SK-N-DZ (cell line): ENCODE results near the gene MAP3K20.
"Not testable (repeated sequence)": the region's sequence is repeated elsewhere in the genome, so short reads cannot be mapped to it uniquely, and the experiment has no call there.

Experiments used
- DNase-seq: peaks from one replicate; pipeline ENCODE4 v3.0.0-alpha.2; 2015; ENCODE audit warnings: low spot score

MAP3K20 gene

GRCh38 chr2:173122936-173123335, 47.3 kb downstream of the MAP3K20 start:
- DNase-seq: no peak

- DNase-seq: no peak
Observed at GRCh38 chr2:173124441-173124840, 48.8 kb downstream of the MAP3K20 start.

DNA sequence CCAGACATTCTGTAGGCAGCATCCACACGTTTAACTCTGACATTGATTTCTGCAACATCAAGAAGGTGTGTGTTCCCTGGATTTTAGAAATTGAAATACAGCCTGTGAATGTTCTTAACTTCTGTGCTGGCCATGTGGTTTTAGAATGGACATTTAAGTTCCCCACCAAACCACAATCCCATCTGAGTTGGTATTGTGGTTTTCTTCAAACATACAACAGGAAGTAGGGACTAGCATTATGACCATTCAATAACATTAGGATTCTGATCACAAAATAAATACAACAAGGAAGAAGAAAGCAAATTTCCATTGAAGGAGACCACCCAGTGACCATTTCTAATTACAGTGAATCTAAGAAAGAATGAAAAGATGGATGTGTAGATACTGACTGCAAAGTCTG, 51.2 kb downstream of the MAP3K20 start:
- no peak for DNase-seq

DNA sequence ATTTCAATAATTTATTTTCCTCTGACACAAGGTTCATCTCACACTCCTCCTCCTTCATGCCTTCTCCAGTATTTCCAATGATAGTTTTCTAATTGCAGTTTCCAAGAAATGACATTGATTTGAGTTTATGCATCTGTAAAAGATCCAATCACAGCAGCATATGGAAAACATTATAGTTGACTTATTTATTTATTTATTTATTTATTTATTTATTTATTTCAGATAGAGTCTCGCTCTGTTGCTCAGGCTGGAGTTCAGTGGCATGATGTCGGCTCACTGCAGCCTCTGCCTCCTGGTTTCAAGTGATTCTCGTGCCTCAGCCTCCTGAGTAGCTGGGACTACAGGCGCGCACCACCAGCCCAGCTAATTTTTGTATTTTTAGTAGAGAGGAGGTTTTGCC, 52.5 kb downstream of the MAP3K20 start:
- DNase-seq: not testable (repeated sequence)

- no peak for DNase-seq
Observed at GRCh38 chr2:173130496-173131465, 55.1 kb downstream of the MAP3K20 start.

- DNase-seq: no peak
Observed at GRCh38 chr2:173132531-173132930, 56.9 kb downstream of the MAP3K20 start.

- DNase-seq: no peak
Observed at GRCh38 chr2:173134703-173135102, 59.1 kb downstream of the MAP3K20 start.

- DNase-seq: no peak
Observed at GRCh38 chr2:173136067-173136466, 60.4 kb downstream of the MAP3K20 start.

DNA sequence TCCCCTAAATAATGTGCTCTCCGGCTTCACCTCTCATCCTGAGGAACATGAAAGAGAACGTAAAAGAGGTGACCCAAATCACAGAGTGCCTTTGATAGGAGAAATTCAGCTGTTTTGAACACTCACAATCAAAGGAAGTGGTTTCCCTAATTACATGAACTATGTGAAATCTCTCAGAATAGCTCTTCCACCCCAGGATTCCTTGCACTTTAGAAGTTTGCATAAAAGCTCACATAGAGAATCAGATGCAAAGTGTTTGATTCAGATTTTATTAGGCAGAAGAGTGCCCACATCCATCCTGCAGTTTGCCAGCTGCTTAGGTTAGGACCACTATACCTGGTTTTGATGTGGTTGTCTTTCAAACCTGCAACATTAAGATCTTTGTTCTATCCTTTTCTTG, 61.0 kb downstream of the MAP3K20 start:
- DNase-seq: no peak

GRCh38 chr2:173137610-173138009, 62.0 kb downstream of the MAP3K20 start:
- no peak for DNase-seq

GRCh38 chr2:173138962-173139361, 63.3 kb downstream of the MAP3K20 start:
- no peak for DNase-seq

DNA sequence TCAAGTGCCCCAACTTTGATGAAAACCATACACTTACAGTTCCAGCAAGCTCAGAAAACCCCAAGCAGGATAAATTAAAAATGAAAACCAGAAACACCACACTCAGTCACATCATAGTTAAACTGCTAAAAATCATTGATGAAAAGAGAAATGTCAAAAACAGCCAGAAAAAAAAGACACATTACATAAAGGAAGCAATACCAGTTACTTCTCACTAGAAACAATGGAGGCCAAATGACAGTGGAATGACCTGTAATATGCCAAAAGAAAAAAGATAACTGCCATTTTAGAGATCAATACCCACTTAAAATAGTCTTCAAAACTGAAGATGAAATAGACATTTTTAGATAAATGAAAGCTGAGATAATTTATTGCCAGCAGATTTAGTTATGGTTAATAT, 66.0 kb downstream of the MAP3K20 start:
- no peak for DNase-seq

DNA sequence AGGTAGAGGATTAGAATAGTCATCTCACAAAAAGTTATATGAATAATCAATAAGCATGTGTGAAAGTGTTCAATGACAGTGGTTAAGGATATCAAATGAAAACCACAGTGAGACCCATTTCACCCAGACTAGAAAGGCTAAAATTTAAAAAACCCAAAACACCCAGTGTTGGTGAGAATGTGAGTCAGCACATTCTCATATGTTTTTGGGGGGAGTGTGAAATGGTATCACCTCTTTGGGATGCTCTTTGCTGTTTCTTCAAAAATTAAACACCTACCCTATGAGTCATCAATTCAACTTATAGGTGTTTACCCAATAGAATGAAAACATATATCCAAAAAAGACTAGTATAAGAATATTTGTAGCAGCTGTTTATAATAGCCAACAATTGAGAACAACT, 69.8 kb downstream of the MAP3K20 start:
- no peak for DNase-seq

- DNase-seq: no peak
Observed at GRCh38 chr2:173146590-173146989, 70.9 kb downstream of the MAP3K20 start.

GRCh38 chr2:173148520-173148919, 72.9 kb downstream of the MAP3K20 start:
- DNase-seq: no peak

DNA sequence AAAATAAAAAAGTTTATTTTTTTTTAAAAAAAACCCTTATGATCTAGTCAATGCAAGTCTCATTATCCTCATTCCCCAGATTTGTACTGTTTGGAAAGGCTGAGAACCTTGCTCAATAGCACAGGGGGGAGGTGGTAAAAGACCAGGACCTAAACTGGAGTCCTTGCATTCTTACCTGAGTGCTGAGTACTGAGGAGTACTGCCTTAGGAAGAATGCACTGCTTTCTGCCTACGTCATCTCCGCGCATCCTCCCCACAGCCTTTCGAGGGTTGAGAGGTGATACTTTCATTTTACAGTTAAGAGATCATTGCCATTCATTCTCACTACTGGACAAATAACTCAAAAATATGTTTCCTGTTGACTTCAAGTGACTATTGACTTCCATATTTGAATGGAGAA, 73.8 kb downstream of the MAP3K20 start:
- no peak for DNase-seq

DNA sequence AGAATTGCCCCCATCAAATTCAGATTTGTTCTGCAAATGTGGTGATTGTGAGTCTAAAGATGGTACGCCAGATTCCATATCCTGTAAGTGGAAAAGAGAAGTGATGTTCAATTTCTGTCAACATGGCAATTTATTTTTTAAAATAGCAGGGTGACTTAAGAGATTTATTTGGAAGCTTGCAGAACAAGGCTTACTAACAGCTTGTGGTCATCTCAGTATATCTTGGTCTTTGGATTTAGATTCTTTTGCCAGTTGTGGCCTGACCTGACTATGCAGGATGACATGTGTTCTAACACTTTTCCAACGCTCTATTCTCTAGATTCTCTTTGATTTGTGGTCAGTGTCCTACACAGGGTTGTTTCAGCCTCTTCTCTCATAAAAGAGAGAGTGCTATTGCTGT, 74.4 kb downstream of the MAP3K20 start:
- DNase-seq: no peak

DNA sequence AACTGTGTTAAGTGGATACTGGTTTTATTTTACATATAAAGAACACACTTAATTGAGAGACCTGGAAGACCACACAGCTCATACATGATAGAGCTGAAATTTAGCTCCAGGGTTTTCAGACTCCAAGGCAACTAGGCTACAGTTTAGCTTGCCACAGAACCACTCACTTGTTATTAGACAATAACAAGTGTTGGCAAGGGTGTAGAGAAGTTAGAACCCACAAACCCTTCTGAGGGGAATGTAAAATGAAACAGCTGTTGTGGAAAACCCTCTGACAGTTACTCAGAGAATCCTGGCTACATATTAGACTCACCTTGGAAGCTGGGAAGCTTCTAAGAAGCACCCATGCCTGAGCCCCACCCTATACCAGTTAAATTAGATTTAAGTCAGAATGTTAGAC, 75.3 kb downstream of the MAP3K20 start:
- no peak for DNase-seq

DNA sequence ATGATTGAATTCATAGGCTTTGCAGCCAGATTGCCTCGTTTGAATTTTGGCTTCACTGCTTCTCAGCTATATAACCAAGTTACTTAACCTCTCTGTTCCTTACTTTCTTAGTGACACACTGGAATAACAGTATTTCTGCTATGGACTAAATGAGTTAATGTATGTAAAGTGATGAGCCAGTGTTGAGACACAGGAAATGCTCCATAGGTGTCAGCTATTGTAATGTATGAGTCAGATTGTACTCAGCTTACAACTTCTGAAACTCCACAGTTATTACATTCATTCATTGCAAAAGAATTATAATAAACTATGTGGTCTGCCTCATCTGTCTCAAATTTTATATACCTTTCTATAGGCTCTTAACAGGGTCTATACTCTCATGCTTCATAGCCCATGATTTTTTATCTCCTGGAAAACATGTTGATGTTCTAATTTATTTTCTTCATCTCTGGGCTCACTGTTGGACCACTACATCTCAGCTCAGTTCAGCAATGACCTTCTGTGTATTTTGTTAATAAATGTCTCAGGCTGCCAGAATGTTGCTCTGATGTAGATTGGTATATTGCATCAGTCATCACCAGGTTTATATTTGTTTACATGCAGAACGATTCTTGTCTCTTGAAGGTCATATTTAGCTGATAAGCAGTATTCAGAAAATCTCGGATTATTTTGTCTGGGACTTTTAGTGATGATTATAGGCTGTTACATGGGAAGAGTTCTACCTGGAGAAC, 76.2 kb downstream of the MAP3K20 start:
- no peak for DNase-seq

DNA sequence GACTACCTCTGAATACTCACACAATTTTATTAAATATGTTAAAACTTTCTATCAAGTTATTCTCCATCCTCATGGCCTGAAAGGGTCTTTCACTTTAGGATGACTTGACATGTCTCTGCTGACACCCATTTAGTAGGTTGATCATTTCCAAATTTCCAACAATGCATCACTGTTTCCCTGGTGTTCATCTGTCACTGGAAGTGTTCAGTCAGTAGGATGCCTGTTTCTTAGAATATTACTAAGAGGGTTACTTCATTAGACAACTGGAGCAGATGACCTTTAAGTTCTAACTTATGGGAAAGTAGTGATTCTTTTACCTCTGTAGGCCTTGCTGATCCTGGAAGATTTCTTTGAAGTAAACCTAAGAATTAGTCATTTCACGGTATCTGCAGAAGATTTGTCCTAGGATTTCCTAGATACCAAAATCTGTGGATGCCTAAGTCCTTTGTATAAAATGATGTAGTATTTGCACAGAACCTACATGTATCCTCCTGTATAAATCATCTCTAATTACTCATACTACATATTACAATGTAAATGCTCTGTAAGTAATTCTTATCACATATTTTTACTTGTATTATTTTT, 77.7 kb downstream of the MAP3K20 start:
- no peak for DNase-seq

DNA sequence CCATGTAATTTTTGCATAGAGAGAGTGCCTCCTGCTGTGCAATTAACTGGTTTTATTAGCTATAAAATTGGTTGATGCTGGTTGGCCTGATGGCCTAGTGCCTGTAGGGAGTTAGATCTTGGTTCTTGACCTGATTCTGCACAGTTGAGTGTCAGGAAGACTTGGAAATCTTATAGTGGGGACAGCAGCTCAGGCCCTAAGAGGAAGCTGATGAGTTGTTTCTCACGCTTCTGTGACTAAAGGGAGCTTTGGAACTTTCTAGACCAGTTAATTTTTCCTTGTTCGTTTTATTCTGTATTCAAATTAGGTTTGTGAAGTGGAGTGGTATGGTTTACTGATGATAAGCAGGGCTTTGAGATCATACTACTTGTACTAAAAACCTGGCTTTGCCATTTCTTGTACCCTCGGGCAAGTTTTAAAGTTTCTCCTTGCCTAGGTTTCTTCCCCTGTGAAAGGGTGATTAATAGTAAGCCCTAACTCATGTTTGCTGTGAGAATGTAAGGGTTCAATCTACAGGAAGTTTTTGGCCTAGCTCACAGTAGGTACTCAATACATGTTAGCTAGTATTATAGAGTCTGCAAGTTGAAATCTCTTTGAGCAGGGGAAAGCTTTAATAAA, 82.1 kb downstream of the MAP3K20 start:
- no peak for DNase-seq
